ENCODE measurements around the gene GIT2. TPM values are rescaled to one million over a fixed set of nuclear protein-coding genes. Genes with fewer than 3 reads are reported as not detected.
A peak's percentile ranks its signal among the peaks of the same experiment; 100 is the strongest.

The GIT2 gene
- total RNA-seq, 1 experiment from 2014 or later: 21.7 TPM

GRCh38 chr12:109998904-109999648, 2.9 kb upstream of the GIT2 start, which contains the start of gene ANKRD13A (continued):
- TF ChIP-seq, protein P1, sequence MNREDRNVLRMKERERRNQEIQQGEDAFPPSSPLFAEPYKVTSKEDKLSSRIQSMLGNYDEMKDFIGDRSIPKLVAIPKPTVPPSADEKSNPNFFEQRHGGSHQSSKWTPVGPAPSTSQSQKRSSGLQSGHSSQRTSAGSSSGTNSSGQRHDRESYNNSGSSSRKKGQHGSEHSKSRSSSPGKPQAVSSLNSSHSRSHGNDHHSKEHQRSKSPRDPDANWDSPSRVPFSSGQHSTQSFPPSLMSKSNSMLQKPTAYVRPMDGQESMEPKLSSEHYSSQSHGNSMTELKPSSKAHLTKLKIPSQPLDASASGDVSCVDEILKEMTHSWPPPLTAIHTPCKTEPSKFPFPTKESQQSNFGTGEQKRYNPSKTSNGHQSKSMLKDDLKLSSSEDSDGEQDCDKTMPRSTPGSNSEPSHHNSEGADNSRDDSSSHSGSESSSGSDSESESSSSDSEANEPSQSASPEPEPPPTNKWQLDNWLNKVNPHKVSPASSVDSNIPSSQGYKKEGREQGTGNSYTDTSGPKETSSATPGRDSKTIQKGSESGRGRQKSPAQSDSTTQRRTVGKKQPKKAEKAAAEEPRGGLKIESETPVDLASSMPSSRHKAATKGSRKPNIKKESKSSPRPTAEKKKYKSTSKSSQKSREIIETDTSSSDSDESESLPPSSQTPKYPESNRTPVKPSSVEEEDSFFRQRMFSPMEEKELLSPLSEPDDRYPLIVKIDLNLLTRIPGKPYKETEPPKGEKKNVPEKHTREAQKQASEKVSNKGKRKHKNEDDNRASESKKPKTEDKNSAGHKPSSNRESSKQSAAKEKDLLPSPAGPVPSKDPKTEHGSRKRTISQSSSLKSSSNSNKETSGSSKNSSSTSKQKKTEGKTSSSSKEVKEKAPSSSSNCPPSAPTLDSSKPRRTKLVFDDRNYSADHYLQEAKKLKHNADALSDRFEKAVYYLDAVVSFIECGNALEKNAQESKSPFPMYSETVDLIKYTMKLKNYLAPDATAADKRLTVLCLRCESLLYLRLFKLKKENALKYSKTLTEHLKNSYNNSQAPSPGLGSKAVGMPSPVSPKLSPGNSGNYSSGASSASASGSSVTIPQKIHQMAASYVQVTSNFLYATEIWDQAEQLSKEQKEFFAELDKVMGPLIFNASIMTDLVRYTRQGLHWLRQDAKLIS (CRISPR knock-in tag; IDR thresholded peaks at IDR 0.05; ENCODE audit: borderline replicate concordance): no peak

- H3K27ac Mint-ChIP-seq: peak overlapping the region; percentile 93; the same call in 1 of the 2 replicates
- H3K36me3 Mint-ChIP-seq: no peaks in the 10 kb centered on the region
- H3K4me1 Mint-ChIP-seq: peaks cover 33% of the 10 kb centered on the region
- ChIA-PET POLR2A (interaction anchor here (0.6 kb wide), 1 partner anchor 843 kb away, joined by 5 read pairs; no protein-coding TSS in a partner anchor), CTCF (interaction anchor here (0.8 to 1.1 kb wide), 2 partner anchors 87 to 451 kb away, joined by 3 to 6 read pairs; partner anchors contain the start of gene ARPC3)
- no peaks in the 10 kb centered on the region for H3K9me3 Mint-ChIP-seq
- peaks cover 13% of the 10 kb centered on the region for H3K27me3 Mint-ChIP-seq (ENCODE audit: low read depth)
- peak overlapping the region; percentile 86 for H3K4me3 Mint-ChIP-seq
- no peak for DNase-seq (ENCODE audit: low spot score)
- no peak for ATAC-seq
- TF ChIP-seq MAX (CRISPR knock-in tag; IDR thresholded peaks at IDR 0.05): no peak
- no peak for TF ChIP-seq CREB1 (CRISPR knock-in tag; IDR thresholded peaks at IDR 0.05)
- no peak for TF ChIP-seq USF1 (CRISPR knock-in tag; IDR thresholded peaks at IDR 0.05)
- TF ChIP-seq ZBTB43 (CRISPR knock-in tag; IDR thresholded peaks at IDR 0.05): no peak
- no peak for TF ChIP-seq NFE2L1 (CRISPR knock-in tag; IDR thresholded peaks at IDR 0.05)
- TF ChIP-seq, protein P1 (CRISPR knock-in tag; IDR thresholded peaks at IDR 0.05; ENCODE audit: borderline replicate concordance): no peak
- TF ChIP-seq SMAD4 (CRISPR knock-in tag; IDR thresholded peaks at IDR 0.05): no peak
- TF ChIP-seq, protein P2, sequence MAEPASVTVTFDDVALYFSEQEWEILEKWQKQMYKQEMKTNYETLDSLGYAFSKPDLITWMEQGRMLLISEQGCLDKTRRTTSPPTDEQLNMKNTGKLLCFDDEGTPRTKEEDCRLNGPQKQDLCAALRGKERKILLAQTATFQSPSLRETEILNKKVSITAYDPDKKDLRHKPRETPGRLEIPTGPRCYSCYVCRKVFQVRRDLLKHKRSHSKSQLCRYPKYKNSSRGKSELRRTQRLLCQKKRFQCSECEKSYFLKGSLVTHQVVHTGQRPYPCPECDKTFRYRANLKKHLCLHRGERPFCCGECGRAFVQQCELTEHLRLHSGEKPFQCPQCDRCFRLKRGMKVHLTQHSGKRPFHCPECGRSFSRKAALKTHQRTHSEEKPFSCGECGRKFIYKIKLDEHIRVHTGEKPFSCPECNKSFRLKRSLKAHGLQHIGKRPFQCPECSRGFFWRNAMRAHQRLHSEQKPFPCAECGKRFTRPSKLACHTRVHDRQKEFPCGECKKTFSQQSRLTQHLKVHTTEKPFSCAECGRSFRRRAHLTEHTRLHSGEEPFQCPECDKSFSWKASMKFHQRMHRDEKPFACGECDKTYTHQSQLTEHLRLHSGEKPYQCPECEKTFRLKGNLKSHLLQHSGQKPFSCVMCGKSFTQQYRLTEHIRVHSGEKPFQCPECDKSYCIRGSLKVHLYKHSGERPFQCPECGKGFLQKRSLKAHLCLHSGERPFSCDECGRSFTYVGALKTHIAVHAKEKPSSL (CRISPR knock-in tag; conservative IDR thresholded peaks at IDR 0.05): no peak
- TF ChIP-seq, protein P3, sequence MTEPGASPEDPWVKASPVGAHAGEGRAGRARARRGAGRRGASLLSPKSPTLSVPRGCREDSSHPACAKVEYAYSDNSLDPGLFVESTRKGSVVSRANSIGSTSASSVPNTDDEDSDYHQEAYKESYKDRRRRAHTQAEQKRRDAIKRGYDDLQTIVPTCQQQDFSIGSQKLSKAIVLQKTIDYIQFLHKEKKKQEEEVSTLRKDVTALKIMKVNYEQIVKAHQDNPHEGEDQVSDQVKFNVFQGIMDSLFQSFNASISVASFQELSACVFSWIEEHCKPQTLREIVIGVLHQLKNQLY (CRISPR knock-in tag; IDR thresholded peaks at IDR 0.05): no peak
- TF ChIP-seq USF2 (CRISPR knock-in tag; IDR thresholded peaks at IDR 0.05): no peak
- TF ChIP-seq, protein P4, sequence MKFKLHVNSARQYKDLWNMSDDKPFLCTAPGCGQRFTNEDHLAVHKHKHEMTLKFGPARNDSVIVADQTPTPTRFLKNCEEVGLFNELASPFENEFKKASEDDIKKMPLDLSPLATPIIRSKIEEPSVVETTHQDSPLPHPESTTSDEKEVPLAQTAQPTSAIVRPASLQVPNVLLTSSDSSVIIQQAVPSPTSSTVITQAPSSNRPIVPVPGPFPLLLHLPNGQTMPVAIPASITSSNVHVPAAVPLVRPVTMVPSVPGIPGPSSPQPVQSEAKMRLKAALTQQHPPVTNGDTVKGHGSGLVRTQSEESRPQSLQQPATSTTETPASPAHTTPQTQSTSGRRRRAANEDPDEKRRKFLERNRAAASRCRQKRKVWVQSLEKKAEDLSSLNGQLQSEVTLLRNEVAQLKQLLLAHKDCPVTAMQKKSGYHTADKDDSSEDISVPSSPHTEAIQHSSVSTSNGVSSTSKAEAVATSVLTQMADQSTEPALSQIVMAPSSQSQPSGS (CRISPR knock-in tag; IDR thresholded peaks at IDR 0.05; ENCODE audit: borderline replicate concordance, low read depth): no peak
- TF ChIP-seq TP53 (CRISPR knock-in tag; IDR thresholded peaks at IDR 0.05): no peak
- no peak for TF ChIP-seq CBFB (CRISPR knock-in tag; IDR thresholded peaks at IDR 0.05; ENCODE audit: low read depth)
- TF ChIP-seq, protein P5, sequence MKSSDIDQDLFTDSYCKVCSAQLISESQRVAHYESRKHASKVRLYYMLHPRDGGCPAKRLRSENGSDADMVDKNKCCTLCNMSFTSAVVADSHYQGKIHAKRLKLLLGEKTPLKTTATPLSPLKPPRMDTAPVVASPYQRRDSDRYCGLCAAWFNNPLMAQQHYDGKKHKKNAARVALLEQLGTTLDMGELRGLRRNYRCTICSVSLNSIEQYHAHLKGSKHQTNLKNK (CRISPR knock-in tag; IDR thresholded peaks at IDR 0.05): no peak
- no peak for TF ChIP-seq ZNF121 (CRISPR knock-in tag; IDR thresholded peaks at IDR 0.05)
- TF ChIP-seq HMGA2 (CRISPR knock-in tag; IDR thresholded peaks at IDR 0.05): no peak
- no peak for TF ChIP-seq RELA (CRISPR knock-in tag; IDR thresholded peaks at IDR 0.05; ENCODE audit: borderline replicate concordance)
Observed at GRCh38 chr12:109998241-109998903, 2.2 kb upstream of the GIT2 start.

All from WTC11 (cell line).